GM18951 (cell line): Measurements from ENCODE around the gene MAGED2.
"Not testable (repeated sequence)": the region's sequence is repeated elsewhere in the genome, so short reads cannot be mapped to it uniquely, and the experiment has no call there.

ENCODE experiments used
- POLR2A ChIP-seq: IDR thresholded peaks from 4 replicates; pipeline ENCODE4 v1.6.1; 2011; ENCODE audit warnings: mild to moderate bottlenecking; ENCODE audit not compliant: insufficient read length, insufficient read depth; ENCODE audit errors: extremely low read depth
- in situ Hi-C: fragments of 300-500 bp; cut with MboI; formaldehyde crosslinking; loops from one replicate; pipeline ENCODE4 v1.12.0; 2022; ENCODE audit warnings: low sequenced_read_pairs, mixed read lengths, inconsistent platforms; ENCODE audit not compliant: unreplicated experiment

The MAGED2 gene

GRCh38 chrX:54807524-54808108 lies at the start of gene MAGED2:
Gene MAGED2, plus strand, starts transcription at chrX:54807745. Its CDS starts 1,587 bp downstream, at chrX:54809332.
- in situ Hi-C loops, result no loop called here
- TF ChIP-seq POLR2A, result no peak

GRCh38 chrX:54758114-54759055 lies 49.2 kb upstream of the MAGED2 start:
- TF ChIP-seq POLR2A, result no peak
- in situ Hi-C loops, result no loop called here

- in situ Hi-C loops, result not testable (repeated sequence)
Measured at GRCh38 chrX:54774391-54775094, 33.0 kb upstream of the MAGED2 start.

GRCh38 chrX:54776061-54776460 lies 31.5 kb upstream of the MAGED2 start:
- in situ Hi-C loops, result no loop called here

GRCh38 chrX:54776987-54777672 lies 30.4 kb upstream of the MAGED2 start:
- in situ Hi-C loops, result no loop called here
- TF ChIP-seq POLR2A, result no peak

More at GRCh38 chrX:54776061-54776460, 31.5 kb upstream of the MAGED2 start:
- TF ChIP-seq POLR2A, result no peak

GRCh38 chrX:54785901-54786300 lies 21.6 kb upstream of the MAGED2 start:
- TF ChIP-seq POLR2A, result no peak
- in situ Hi-C loops, result no loop called here

- TF ChIP-seq POLR2A, result no peak
- in situ Hi-C loops, result no loop called here
Measured at GRCh38 chrX:54786967-54787366, 20.6 kb upstream of the MAGED2 start.

- TF ChIP-seq POLR2A, result no peak
- in situ Hi-C loops, result no loop called here
Measured at GRCh38 chrX:54788446-54788845, 19.1 kb upstream of the MAGED2 start.

- in situ Hi-C loops, result not testable (repeated sequence)
Measured at GRCh38 chrX:54789405-54789804, 18.1 kb upstream of the MAGED2 start.

- TF ChIP-seq POLR2A, result no peak
- in situ Hi-C loops, result no loop called here
Measured at GRCh38 chrX:54794028-54794427, 13.5 kb upstream of the MAGED2 start.

GRCh38 chrX:54794795-54795194 lies 12.8 kb upstream of the MAGED2 start:
- no peak for TF ChIP-seq POLR2A
- in situ Hi-C loops, result no loop called here

- no peak for TF ChIP-seq POLR2A
- in situ Hi-C loops, result no loop called here
Measured at GRCh38 chrX:54798137-54798536, 9.4 kb upstream of the MAGED2 start, which contains the start of gene ITIH6. Gene ITIH6, minus strand, starts transcription at chrX:54798255. Its CDS starts 45 bp downstream, at chrX:54798210.

GRCh38 chrX:54799046-54799445 lies 8.5 kb upstream of the MAGED2 start:
- in situ Hi-C loops, result no loop called here
- TF ChIP-seq POLR2A, result no peak
